Gastrocnemius medialis (tissue), 4 donors: ENCODE measurements around the gene TMEM8B.

Experiments used
- CTCF ChIP-seq, 5 experiments: fragments of 450-650 bp in 3 of 5; fragments of 200-600 bp in 2 of 5; sonication (generic) in 2 of 5; IDR thresholded peaks in 4 of 5; conservative IDR thresholded peaks in 1 of 5; 1 replicate in 4 of 5; 2 replicates in 1 of 5; pipeline ENCODE4 v1.5.1; 2016 to 2019; ENCODE audit warnings: antibody characterized with exemption in 5 of 5, mild to moderate bottlenecking in 3 of 5, moderate library complexity in 3 of 5
- POLR2A ChIP-seq, 2 donors: fragments of 450-650 bp; IDR thresholded peaks; one replicate each; pipeline ENCODE4 v1.6.1; 2017; ENCODE audit warnings: antibody characterized with exemption in 2 of 2, mild to moderate bottlenecking in 2 of 2, moderate library complexity in 2 of 2

DNA sequence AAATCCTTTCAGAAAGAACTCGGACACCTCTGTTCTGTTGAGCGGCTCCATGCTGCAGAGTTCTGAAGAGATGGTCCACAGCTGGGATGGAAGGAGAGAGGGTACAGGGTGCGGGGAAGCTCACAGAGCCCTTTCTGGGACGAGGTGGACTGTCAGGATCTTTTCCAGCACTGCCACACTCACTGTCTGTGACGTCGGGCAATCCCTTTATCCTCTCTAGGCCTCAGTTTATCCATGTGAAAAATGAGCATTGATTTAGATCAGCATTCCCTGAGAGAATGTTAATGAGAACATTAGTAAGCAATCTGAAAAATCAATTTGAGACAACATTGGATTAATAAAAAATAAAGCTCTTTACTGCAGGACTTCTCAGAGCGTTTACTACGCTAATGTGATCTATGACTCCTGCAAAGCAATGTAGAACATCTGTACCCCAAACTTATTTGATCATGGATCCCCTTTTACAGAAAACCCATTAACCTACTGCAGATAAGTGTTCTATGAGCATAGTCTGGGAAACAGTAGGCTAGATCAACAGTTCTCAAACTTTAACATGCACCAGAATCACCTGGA lies 41.4 kb downstream of the TMEM8B start, which contains the start of gene OR13J1:
- TF ChIP-seq POLR2A (IDR thresholded peaks at IDR 0.05) = no peak
- TF ChIP-seq CTCF (IDR thresholded peaks at IDR 0.05 in 4 of 5, conservative IDR thresholded peaks at IDR 0.05 in 1 of 5) = no peak
